ENCODE measurements around the gene CPEB2.
"Not testable (repeated sequence)": the region's sequence is repeated elsewhere in the genome, so short reads cannot be mapped to it uniquely, and the experiment has no call there.

The CPEB2 gene

DNA sequence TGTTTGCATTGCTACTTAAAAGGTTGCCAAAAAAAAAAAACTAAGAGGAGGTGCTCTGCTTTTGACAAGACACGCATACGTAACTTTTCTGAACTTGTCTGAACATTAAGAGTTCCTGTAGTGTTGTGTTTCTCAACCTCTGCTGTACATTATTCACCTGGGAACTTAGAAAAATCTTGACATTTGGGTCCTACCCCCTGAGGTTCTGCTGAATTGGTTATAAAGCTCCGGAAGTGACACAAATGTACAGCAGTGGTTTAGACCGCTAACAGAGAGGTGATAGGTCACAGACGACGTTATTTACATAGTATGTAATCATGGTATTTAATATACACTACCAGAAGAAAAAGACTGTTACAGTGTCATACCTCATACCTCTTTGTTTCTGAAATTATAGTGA lies 61.1 kb downstream of the CPEB2 start:
- DNase-seq: no peak

GRCh38 chr4:15065516-15065915 lies 63.2 kb downstream of the CPEB2 start:
- no peak for DNase-seq

GRCh38 chr4:15066140-15066539 lies 63.9 kb downstream of the CPEB2 start:
- DNase-seq: no peak

DNA sequence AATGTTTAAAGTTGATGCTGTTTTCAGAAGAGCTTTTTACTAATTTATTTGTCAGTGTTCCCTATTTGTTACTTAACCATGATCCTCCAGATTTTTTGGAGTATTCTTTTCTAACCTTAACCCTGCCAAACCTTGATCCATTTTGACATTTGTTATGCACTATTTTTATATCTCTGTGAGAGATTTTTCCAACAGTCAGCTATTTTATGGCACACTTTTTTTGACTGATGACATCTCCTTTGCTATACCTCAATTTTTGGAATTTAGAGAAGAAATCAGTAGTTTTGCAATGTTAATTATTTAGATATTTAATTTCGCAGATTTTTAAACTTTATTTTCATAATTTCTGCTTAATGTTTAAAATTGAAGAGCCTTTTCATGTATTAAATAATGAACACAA lies 66.0 kb downstream of the CPEB2 start:
- no peak for DNase-seq

- DNase-seq: no peak
These were observed 73.6 kb downstream of the CPEB2 start for GRCh38 chr4:15075875-15076274.

DNA sequence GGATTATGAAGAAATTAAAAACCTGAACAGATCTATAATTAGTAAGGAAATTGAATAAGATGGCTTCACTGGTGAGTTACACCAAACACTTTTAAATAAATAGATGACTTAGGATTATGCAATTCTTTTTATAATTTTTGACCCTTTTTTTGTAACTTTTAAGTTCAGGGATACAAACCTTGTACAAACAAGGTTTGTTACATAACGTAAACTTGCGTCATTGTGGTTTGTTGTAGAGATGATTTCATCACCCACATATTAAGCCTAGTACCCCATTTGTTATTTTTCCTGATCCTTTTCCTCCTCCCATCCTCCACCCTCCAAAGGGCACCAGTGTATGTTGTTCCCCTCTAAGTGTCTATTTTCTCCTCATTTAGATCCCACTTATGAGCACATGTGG lies 75.7 kb downstream of the CPEB2 start:
- DNase-seq: no peak

DNA sequence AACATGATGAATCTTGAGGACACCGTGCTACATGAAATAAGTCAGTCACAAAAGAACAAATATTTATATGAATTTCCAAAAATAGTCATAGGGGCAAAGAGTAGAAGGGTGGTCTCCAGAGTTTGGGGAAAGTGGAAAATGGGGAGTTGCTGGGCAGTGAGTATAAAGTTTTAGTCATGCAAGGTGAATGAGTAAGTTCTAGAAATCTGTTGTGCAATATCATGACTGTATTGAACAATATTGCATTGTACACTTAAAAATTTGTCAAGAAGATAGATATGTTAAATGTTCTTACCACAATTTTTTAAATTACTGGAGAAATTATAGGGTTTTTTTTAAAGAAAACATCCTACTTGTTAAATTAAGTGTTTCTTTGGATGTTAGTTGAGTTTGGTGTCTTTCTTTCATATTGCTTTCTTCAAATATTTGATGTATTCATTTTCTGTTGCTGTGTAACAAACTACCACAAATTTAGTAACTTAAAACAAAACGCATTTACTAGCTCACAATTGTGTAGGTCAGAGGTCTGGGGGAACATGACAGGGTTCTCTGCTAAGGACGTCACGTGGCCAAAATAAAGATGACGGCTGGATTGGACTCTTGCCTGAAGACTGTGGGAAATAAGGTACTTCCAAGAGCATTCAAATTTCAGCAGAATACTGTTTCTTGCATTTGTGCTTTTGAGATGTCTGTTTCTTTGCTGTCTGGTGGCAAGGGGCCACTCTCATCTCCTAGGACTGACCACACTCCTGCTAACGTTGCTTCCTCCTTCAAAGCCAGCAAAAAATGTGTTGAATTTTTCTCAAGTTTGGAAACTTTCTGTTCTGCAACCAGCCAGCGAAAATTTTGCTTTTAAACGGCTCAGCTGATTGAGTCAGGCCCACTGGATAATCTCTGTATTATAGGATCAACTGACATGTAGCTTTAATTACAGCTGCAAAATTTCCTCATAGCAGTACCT lies 76.7 kb downstream of the CPEB2 start:
- no peak for DNase-seq

GRCh38 chr4:15084780-15085179 lies 82.5 kb downstream of the CPEB2 start:
- DNase-seq: no peak

GRCh38 chr4:15085762-15086161 lies 83.5 kb downstream of the CPEB2 start:
- not testable (repeated sequence) for DNase-seq

DNA sequence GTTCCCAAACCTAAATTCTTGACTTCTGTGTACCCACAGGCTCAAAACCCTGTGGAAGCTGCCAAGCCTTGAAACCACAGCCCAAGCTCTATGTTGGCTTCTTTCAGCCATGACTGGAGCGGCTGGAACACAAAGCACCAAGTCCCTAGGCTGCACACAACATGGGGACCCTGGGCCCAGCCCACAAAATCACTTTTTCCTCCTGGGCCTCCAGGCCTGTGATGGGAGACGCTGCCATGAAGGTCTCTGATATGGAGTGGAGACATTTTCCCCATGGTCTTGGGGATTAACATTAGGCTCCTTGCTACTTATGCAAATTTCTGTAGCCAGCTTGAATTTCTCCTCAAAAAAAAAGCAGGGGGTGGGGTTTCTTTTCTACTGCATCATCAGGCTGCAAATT lies 84.0 kb downstream of the CPEB2 start:
- DNase-seq: not testable (repeated sequence)

DNA sequence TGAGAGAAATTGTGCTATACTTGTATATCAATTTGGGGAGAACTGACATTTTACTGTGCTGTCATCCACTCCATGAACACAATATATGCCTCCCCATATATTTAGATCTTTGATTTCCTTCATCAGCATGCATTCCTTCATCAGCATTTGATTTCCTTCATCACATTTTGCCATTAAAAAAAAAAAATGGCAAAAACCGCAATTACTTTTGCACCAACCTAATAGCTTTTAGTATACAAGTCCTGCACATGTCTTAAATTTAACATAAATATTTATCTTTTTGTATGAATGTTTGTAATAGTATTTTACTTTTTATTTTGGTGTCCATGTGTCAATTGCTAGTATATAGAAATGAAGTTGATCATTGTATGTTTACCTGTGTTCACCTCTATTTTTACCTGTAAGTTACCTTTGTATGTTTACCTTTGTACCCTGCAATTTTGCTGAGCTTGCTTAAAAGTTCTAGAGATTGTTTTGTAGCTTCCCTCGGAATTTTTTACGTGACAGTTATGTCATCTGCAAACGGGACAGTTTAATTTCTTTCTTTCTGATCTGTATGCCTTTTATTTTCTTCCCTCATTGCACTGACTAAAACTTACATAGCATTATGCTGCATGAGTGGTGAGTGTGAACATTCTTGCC lies 86.2 kb downstream of the CPEB2 start:
- no peak for DNase-seq

DNA sequence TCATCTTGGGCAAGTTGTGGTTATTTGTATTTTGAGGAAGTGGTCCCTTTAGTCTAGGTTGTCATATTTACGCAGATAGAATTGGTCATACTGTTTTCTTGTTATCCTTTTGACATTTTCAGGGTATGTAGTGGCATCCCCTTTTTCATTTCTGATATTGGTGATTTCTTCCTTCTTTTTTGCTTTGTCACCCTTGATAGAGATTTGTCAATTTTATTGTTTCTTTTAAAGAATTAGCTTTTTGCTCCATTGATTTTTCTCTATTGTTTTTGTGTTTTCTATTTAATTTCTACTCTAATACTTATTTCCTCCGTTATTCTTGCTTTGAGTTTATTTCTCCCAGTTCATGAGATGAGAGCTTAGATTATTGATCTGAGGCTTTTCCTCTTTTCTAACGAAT lies 87.7 kb downstream of the CPEB2 start:
- DNase-seq: no peak

GRCh38 chr4:15100380-15100779 lies 98.1 kb downstream of the CPEB2 start:
- DNase-seq: no peak

DNA sequence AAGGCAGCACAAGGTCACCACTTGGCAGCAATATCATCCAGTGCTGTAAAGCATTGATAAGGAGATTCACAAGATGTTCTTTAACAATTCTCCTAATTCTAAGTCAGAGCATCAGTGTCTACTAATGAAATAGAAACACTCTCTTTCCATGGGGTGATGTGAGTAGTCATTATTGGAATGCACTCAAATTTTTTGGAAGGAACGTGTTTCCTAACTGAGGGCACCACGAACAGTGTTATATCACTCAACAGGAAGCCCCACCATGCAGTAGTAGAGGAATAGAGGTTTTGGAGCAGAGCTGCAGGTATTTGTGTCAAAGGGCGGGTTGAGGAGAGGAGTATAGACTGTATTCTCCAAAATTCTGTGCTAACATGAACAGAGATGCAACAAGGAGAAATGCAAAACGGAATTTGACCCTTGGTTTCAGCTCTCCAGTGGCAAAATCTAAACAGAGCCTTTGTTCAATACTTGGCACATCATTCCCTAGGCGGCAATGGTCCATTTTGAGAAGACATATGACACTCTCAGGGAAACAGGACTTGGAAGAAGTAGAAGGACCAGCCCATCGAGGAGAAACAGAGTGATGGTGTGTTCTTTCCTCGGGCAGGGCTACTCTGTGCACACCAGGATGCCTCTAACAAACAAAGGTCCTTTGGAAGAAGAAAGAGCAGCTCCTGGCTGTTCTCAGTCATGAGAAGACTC lies 98.9 kb downstream of the CPEB2 start:
- DNase-seq: no peak

DNA sequence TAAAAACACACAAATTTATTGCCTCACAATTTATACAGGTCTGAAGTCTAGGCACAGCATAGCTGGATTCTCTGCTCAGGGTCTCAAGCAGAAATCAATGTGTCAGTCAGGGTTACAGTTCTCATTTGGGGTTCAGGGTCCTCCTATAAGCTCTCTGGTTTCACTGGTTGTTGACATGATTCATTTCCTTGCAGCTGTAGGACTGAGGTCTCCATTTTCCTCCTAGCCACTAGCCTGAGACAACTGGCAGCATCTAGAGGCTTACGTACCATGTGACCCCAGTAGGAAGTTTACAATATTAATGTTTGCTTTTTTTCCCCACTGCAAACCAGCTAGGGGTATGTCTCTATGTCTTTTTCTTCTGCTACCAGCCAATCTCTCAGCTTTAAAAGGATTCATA lies 102.5 kb downstream of the CPEB2 start:
- DNase-seq: no peak

GRCh38 chr4:15106399-15106798 lies 104.1 kb downstream of the CPEB2 start:
- DNase-seq: no peak

- DNase-seq: no peak
These were observed 107.3 kb downstream of the CPEB2 start for GRCh38 chr4:15109600-15109999.

DNA sequence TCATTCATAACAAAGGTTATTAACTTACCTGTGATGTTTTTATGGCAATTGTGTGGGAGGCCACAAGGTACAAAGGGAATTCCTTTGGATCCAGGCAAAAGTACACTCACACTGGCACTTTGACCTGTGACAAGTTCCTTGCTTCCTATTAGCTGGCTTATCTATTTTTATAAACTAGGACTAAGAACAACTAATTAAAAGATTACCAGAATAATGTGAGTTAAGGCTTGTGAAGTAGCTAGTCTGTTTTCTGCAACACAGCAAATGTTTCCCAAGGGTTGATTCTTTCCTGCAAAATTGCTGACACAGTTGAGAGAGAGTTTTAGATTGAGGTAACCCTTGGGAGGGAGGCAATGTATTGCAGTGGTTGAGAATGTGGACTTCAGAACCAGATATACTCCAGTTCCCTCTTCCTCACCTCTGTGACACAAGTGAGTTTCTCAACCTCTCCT lies 107.9 kb downstream of the CPEB2 start:
- DNase-seq: no peak

GRCh38 chr4:15116509-15117079 lies 114.3 kb downstream of the CPEB2 start:
- no peak for DNase-seq

DNA sequence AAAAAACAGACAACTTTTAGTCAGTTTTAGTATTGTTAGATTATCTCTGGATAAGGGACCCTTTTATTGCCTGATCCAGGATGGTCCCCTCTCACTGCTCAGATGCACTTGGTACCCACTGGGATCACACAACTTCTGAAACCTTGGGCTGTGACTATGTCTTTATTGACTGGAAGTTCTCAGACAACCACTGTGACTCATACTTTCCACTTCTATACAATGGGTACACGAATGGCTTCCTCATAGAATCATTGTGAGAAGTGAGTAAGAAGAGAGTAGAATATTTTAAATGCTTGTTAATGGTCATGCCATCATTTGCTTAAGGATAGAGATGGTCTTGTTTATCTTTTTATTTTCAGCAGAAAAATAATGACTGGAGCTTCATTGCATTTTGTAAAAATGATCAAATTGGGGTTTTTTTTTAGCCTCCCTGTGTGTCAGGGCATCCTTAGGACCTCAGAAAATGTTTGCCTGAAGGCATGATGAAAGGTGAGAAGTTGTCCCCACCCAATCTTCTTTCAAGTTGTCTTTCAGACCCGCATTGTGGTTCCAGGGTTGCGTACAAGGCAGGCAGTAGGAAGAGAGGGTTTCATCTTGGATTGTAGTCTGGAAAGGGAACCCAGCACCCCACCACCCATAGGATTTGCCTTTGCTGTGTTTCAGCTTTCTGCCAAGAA lies 115.1 kb downstream of the CPEB2 start:
- no peak for DNase-seq

GRCh38 chr4:15118292-15118691 lies 116.0 kb downstream of the CPEB2 start:
- DNase-seq: no peak

All from NCI-H187 treated with DMSO at 0.1 percent for 48 hours (cell line).